Loucy (cell line): ENCODE results near the gene FFAR4.

Experiments
- H2AFZ ChIP-seq: fragments of 200-600 bp; sonication (generic); 2 replicates; pipeline ENCODE4 v1.6.0; 2016; ENCODE audit warnings: antibody characterized with exemption, mild to moderate bottlenecking, low read length, moderate library complexity
- H3F3A ChIP-seq: fragments of 200-600 bp; 2 replicates; pipeline ENCODE4 v1.6.0; 2016; ENCODE audit warnings: antibody characterized with exemption, low read depth, mild to moderate bottlenecking
- H3K27me3 ChIP-seq: fragments of 200-600 bp; sonication (generic); 2 replicates; pipeline ENCODE4 v1.6.1; 2014; ENCODE audit warnings: low read length, mild to moderate bottlenecking; ENCODE audit not compliant: insufficient read depth, poor library complexity, severe bottlenecking
- H3K36me3 ChIP-seq: fragments of 200-600 bp; sonication (generic); 2 replicates; pipeline ENCODE4 v1.6.1; 2016; ENCODE audit warnings: low read length; ENCODE audit not compliant: insufficient read depth
- H3K4me1 ChIP-seq: fragments of 200-600 bp; sonication (generic); 2 replicates; pipeline ENCODE4 v1.5.1; 2014; ENCODE audit warnings: low read length, mild to moderate bottlenecking; ENCODE audit not compliant: insufficient read depth, poor library complexity, severe bottlenecking
- H3K4me2 ChIP-seq: fragments of 200-600 bp; sonication (generic); 2 replicates; pipeline ENCODE4 v1.6.0; 2014; ENCODE audit warnings: antibody characterized with exemption, low read length, low read depth, mild to moderate bottlenecking; ENCODE audit not compliant: poor library complexity, severe bottlenecking
- H3K4me3 ChIP-seq: fragments of 200-600 bp; sonication (generic); 2 replicates; pipeline ENCODE4 v1.5.1; 2014; ENCODE audit warnings: low read length, mild to moderate bottlenecking, mixed read lengths; ENCODE audit not compliant: poor library complexity, severe bottlenecking
- H3K79me2 ChIP-seq: fragments of 200-600 bp; sonication (generic); 2 replicates; pipeline ENCODE4 v1.6.1; 2014; ENCODE audit warnings: low read length; ENCODE audit not compliant: insufficient read depth
- H3K9ac ChIP-seq: fragments of 200-600 bp; sonication (generic); 2 replicates; pipeline ENCODE4 v1.6.0; 2014; ENCODE audit warnings: mild to moderate bottlenecking, low read depth, low read length, moderate library complexity; ENCODE audit not compliant: poor library complexity, severe bottlenecking
- H3K9me2 ChIP-seq: fragments of 200-600 bp; sonication (generic); replicated peaks from 2 replicates; pipeline ENCODE4 v1.6.1; 2016; ENCODE audit warnings: low read depth, low read length, mixed read lengths
- H3K9me3 ChIP-seq: fragments of 200-600 bp; sonication (generic); 2 replicates; pipeline ENCODE4 v1.6.1; 2014; ENCODE audit warnings: mild to moderate bottlenecking, antibody characterized with exemption, low read length, low read depth; ENCODE audit not compliant: insufficient read depth
- H4K20me1 ChIP-seq: fragments of 200-600 bp; sonication (generic); 2 replicates; pipeline ENCODE4 v1.6.0; 2014; ENCODE audit warnings: antibody characterized with exemption, low read length, mild to moderate bottlenecking; ENCODE audit not compliant: insufficient read depth, poor library complexity, severe bottlenecking
- CTCF ChIP-seq: fragments of 200-600 bp; sonication (generic); conservative IDR thresholded peaks from 2 replicates; pipeline ENCODE4 v1.5.1; 2014; ENCODE audit warnings: mild to moderate bottlenecking, antibody characterized with exemption, low read length
- EZH2phosphoT487 ChIP-seq: fragments of 200-600 bp; IDR thresholded peaks from 2 replicates; pipeline ENCODE4 v1.6.1; 2018; ENCODE audit warnings: antibody characterized with exemption, mild to moderate bottlenecking, moderate library complexity, borderline replicate concordance

FFAR4 gene

GRCh38 chr10:93570383-93570782 lies 3.9 kb downstream of the FFAR4 start:
- TF ChIP-seq CTCF: no peak
- TF ChIP-seq EZH2phosphoT487: no peak

GRCh38 chr10:93572606-93573005 lies 6.1 kb downstream of the FFAR4 start:
- no peak overlapping the region for H2AFZ ChIP-seq
- no peaks in the 10 kb centered on the region for H3F3A ChIP-seq
- H3K4me3 ChIP-seq: no peak overlapping the region
- no peaks in the 10 kb centered on the region for H3K9me2 ChIP-seq
- no peak for TF ChIP-seq CTCF
- TF ChIP-seq EZH2phosphoT487: no peak
- H4K20me1 ChIP-seq: no peaks in the 10 kb centered on the region
- no peak overlapping the region for H3K4me2 ChIP-seq
- peaks cover 12% of the 10 kb centered on the region for H3K4me1 ChIP-seq
- no peaks in the 10 kb centered on the region for H3K9me3 ChIP-seq
- no peaks in the 10 kb centered on the region for H3K27me3 ChIP-seq
- no peaks in the 10 kb centered on the region for H3K79me2 ChIP-seq
- H3K36me3 ChIP-seq: no peaks in the 10 kb centered on the region
- H3K9ac ChIP-seq: no peak overlapping the region

More at GRCh38 chr10:93570383-93570782, 3.9 kb downstream of the FFAR4 start:
- Histone ChIP-seq H3K27me3 (no peaks in the 10 kb centered on the region), H2AFZ (no peak overlapping the region), H4K20me1 (no peaks in the 10 kb centered on the region), H3K4me3 (no peak overlapping the region), H3K36me3 (no peaks in the 10 kb centered on the region), H3K4me1 (peaks cover 8% of the 10 kb centered on the region), H3K9ac (no peak overlapping the region), H3K9me2 (no peaks in the 10 kb centered on the region), H3K79me2 (no peaks in the 10 kb centered on the region), H3K4me2 (no peak overlapping the region), H3F3A (no peaks in the 10 kb centered on the region), H3K9me3 (no peaks in the 10 kb centered on the region)

- Histone ChIP-seq H2AFZ (no peak overlapping the region), H3K27me3 (no peaks in the 10 kb centered on the region), H3K4me3 (no peak overlapping the region), H3F3A (no peaks in the 10 kb centered on the region), H3K9ac (no peak overlapping the region), H3K9me3 (no peaks in the 10 kb centered on the region), H3K9me2 (no peaks in the 10 kb centered on the region), H4K20me1 (no peaks in the 10 kb centered on the region), H3K36me3 (no peaks in the 10 kb centered on the region), H3K4me1 (peaks cover 12% of the 10 kb centered on the region), H3K4me2 (no peak overlapping the region), H3K79me2 (no peaks in the 10 kb centered on the region)
- no peak for TF ChIP-seq CTCF
- TF ChIP-seq EZH2phosphoT487: no peak
These were observed 6.8 kb downstream of the FFAR4 start for GRCh38 chr10:93573051-93573909.
